GM12801 (cell line): ENCODE measurements around the gene NAA50.

ENCODE experiments used
- CTCF ChIP-seq: IDR thresholded peaks from one replicate; pipeline ENCODE4 v1.5.1; 2011; ENCODE audit warnings: control low read depth; ENCODE audit not compliant: insufficient read length; ENCODE audit errors: extremely low read depth

The NAA50 gene

GRCh38 chr3:113698213-113698742, 47.8 kb downstream of the NAA50 start:
- TF ChIP-seq CTCF: no peak

- TF ChIP-seq CTCF: no peak
Observed at GRCh38 chr3:113697500-113698090, 48.5 kb downstream of the NAA50 start.

GRCh38 chr3:113696658-113697499, 49.2 kb downstream of the NAA50 start:
- no peak for TF ChIP-seq CTCF

- TF ChIP-seq CTCF: no peak
Observed at GRCh38 chr3:113695786-113696645, 50.0 kb downstream of the NAA50 start, which contains the start of gene USF3. USF3 (minus strand) TSS chr3:113696642; CDS start chr3:113674878, 21,764 bp downstream.

- no peak for TF ChIP-seq CTCF
Observed at GRCh38 chr3:113695431-113695785, 50.6 kb downstream of the NAA50 start.

- TF ChIP-seq CTCF: no peak
Observed at GRCh38 chr3:113690482-113690881, 55.6 kb downstream of the NAA50 start.
